Measurements from ENCODE around the gene ESPNL. TPM values are rescaled to one million over a fixed set of nuclear protein-coding genes. Genes with fewer than 3 reads are reported as not detected.

The ESPNL gene
- total RNA-seq, 2 experiments from 2014 or later, result not detected

DNA sequence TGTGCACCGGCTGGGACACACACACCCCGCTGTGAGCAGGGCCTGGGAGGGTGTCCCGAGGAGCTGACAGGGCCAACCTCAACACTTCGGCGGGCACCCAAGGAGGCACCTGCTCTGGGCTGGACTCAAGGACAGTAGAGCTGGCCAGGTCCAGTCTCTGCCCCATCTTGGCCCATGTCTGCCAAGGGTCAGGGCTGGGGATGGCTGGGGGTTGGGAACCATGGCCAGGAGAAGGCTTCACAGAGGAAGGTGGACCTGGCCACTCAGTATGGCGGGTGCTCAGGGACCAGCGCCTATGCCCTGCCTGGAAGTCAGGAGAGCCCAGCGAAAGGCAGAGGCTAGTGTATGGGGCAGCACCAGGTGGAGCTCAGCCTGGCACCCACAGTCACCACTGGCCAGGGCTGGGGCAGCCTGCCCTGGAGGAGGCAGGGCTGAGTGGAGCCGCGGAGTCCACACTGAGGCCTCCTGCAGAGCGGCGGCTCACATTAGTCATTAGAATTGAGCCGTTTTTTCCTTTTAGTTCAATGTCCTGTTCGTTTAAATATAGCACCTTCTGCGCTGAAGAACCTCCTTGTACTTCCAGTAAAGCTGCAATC lies 62.8 kb downstream of the ESPNL start:
- no peak overlapping the region for H3K4me3 Mint-ChIP-seq
- H3K27me3 ChIP-seq (ENCODE audit: control insufficient read depth in 1 of 2, insufficient read depth in 2 of 2, low read length in 2 of 2), result peaks cover 23 to 36% of the 10 kb centered on the region in 2 experiments
- TF ChIP-seq, protein P1, sequence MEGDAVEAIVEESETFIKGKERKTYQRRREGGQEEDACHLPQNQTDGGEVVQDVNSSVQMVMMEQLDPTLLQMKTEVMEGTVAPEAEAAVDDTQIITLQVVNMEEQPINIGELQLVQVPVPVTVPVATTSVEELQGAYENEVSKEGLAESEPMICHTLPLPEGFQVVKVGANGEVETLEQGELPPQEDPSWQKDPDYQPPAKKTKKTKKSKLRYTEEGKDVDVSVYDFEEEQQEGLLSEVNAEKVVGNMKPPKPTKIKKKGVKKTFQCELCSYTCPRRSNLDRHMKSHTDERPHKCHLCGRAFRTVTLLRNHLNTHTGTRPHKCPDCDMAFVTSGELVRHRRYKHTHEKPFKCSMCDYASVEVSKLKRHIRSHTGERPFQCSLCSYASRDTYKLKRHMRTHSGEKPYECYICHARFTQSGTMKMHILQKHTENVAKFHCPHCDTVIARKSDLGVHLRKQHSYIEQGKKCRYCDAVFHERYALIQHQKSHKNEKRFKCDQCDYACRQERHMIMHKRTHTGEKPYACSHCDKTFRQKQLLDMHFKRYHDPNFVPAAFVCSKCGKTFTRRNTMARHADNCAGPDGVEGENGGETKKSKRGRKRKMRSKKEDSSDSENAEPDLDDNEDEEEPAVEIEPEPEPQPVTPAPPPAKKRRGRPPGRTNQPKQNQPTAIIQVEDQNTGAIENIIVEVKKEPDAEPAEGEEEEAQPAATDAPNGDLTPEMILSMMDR (IDR thresholded peaks at IDR 0.05), result no peak
- H3K4me1 ChIP-seq (ENCODE audit: insufficient read depth, low read length), result peaks cover 18% of the 10 kb centered on the region
- no peak overlapping the region for H3K4me3 ChIP-seq (ENCODE audit: low read length)
- H3K27me3 Mint-ChIP-seq, result peaks cover 45% of the 10 kb centered on the region
- H3K4me1 Mint-ChIP-seq (ENCODE audit: low read depth), result peaks cover 17% of the 10 kb centered on the region
- POLR2A ChIA-PET, result no interaction called here
- no peak overlapping the region for H3K27ac ChIP-seq (ENCODE audit: low read depth in 1 of 2, low read length in 2 of 2)
- no peak for ATAC-seq (ENCODE audit: poor library complexity)
- CTCF ChIA-PET, result no interaction called here
- peaks cover 5% of the 10 kb centered on the region for H3K36me3 Mint-ChIP-seq (ENCODE audit: low read depth)
- intact Hi-C loops (cut with DNase I, micrococcal nuclease), result no loop called here
- peaks cover 1% of the 10 kb centered on the region for H3K36me3 ChIP-seq (ENCODE audit: insufficient read depth, low read length)
- no peak overlapping the region for H3K27ac Mint-ChIP-seq
- DNase-seq, result no peak
- H3K9me3 Mint-ChIP-seq, result no peaks in the 10 kb centered on the region
- peaks cover 0 to 11% of the 10 kb centered on the region in 2 experiments for H3K9me3 ChIP-seq (ENCODE audit: control insufficient read depth in 1 of 2, insufficient read depth in 1 of 2, low read length in 2 of 2)

DNA sequence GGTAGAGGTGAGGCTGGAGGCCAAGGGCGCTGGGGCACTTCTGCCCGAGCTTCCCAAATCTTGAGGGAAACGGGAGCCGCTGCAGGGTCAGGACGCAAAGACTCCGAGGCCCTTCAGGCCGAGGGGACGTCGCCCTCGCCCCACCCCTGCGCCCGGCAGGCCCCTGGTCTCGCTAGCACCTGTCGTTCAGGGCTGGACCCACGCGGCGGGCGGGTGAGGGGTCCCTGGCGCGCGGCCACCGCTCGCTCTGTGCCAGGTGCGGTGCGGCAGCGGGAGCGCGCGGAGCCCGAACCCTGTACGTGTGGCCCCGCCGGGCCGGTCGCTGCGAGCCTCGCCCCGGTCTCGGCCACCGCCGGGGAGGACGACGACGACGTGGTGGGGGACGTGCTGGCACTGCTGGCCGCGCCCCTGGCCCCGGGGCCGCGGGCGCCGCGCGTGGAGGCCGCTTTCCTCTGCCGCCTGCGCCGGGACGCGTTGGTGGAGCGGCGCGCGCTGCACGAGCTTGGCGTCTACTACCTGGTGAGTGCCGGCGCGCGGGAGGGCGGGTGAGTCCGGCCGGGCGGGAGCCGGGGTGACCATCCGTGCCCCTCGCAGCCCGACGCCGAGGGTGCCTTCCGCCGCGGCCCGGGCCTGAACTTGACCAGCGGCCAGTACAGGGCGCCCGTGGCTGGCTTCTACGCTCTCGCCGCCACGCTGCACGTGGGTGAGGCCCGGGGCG lies 63.5 kb downstream of the ESPNL start:
- H3K4me1 Mint-ChIP-seq (ENCODE audit: low read depth), result peaks cover 17% of the 10 kb centered on the region
- H3K4me1 ChIP-seq (ENCODE audit: insufficient read depth, low read length), result peaks cover 15% of the 10 kb centered on the region
- ATAC-seq (ENCODE audit: poor library complexity) (no peak), DNase-seq (no peak)
- CTCF ChIA-PET, result no interaction called here
- peaks cover 23 to 31% of the 10 kb centered on the region in 2 experiments for H3K27me3 ChIP-seq (ENCODE audit: control insufficient read depth in 1 of 2, insufficient read depth in 2 of 2, low read length in 2 of 2)
- POLR2A ChIA-PET, result no interaction called here
- H3K36me3 ChIP-seq (ENCODE audit: insufficient read depth, low read length), result peaks cover 7% of the 10 kb centered on the region
- TF ChIP-seq, protein P1 (IDR thresholded peaks at IDR 0.05), result no peak
- no peak overlapping the region for H3K4me3 Mint-ChIP-seq
- H3K27me3 Mint-ChIP-seq, result peaks cover 45% of the 10 kb centered on the region
- H3K36me3 Mint-ChIP-seq (ENCODE audit: low read depth), result peaks cover 10% of the 10 kb centered on the region
- no peaks in the 10 kb centered on the region for H3K9me3 Mint-ChIP-seq
- H3K27ac ChIP-seq (ENCODE audit: low read depth in 1 of 2, low read length in 2 of 2), result no peak overlapping the region
- intact Hi-C loops (cut with DNase I, micrococcal nuclease), result no loop called here
- H3K9me3 ChIP-seq (ENCODE audit: control insufficient read depth in 1 of 2, insufficient read depth in 1 of 2, low read length in 2 of 2), result peaks cover 0 to 11% of the 10 kb centered on the region in 2 experiments
- no peak overlapping the region for H3K27ac Mint-ChIP-seq
- no peak overlapping the region for H3K4me3 ChIP-seq (ENCODE audit: low read length)

DNA sequence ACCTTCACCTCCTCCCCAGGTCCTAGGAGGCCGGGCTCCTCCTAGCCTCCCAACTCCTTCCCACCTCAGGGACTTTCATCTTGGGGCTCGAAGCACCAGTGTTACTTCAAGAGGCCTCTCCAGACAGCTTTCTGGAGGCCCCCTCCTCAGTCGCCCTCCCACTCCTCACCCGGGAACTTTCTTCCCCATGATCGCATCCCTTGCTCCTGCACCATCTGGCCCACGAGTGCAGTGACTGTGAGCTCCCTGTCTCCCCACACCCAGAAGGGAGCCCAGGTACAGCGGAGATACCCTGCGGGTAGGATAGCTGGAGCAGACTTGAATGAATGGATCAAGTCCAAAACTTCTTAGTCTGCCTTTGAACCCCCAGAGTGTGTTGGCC lies 64.8 kb downstream of the ESPNL start:
- Mint-ChIP-seq H3K4me3 (no peak overlapping the region), H3K4me1 (ENCODE audit: low read depth) (peaks cover 9% of the 10 kb centered on the region), H3K36me3 (ENCODE audit: low read depth) (peaks cover 22% of the 10 kb centered on the region), H3K9me3 (no peaks in the 10 kb centered on the region), H3K27me3 (peaks cover 37% of the 10 kb centered on the region), H3K27ac (no peak overlapping the region)
- ChIA-PET POLR2A (no interaction called here), CTCF (no interaction called here)
- Histone ChIP-seq H3K9me3 (ENCODE audit: control insufficient read depth in 1 of 2, insufficient read depth in 1 of 2, low read length in 2 of 2) (peaks cover 0 to 8% of the 10 kb centered on the region in 2 experiments), H3K36me3 (ENCODE audit: insufficient read depth, low read length) (peaks cover 18% of the 10 kb centered on the region), H3K4me1 (ENCODE audit: insufficient read depth, low read length) (peaks cover 7% of the 10 kb centered on the region), H3K4me3 (ENCODE audit: low read length) (no peak overlapping the region), H3K27me3 (ENCODE audit: control insufficient read depth in 1 of 2, insufficient read depth in 2 of 2, low read length in 2 of 2) (peaks cover 16 to 23% of the 10 kb centered on the region in 2 experiments), H3K27ac (ENCODE audit: low read depth in 1 of 2, low read length in 2 of 2) (no peak overlapping the region)
- TF ChIP-seq, protein P1 (IDR thresholded peaks at IDR 0.05), result no peak
- DNase-seq, result peak in 1 of 14 experiments; percentile 25
- intact Hi-C loops (cut with DNase I, micrococcal nuclease), result no loop called here
- ATAC-seq (ENCODE audit: poor library complexity), result no peak
